Endothelial cell of umbilical vein (primary cell): ENCODE measurements around the gene H2BK1. TPM values are rescaled to one million over a fixed set of nuclear protein-coding genes. Genes with fewer than 3 reads are reported as not detected.

ENCODE experiments used
- BruUV-seq: library from RNA; stranded (reverse); fragments of 400-500 nt; replicated peaks from 2 replicates; lab custom pipeline; 2021; lab: Mats Ljungman, UMichigan
- CTCF ChIA-PET: fragments of 300-600, 350-600 bp; sonication (Branson Sonifier 250); formaldehyde crosslinking; loops from one replicate; lab custom pipeline; 2021; ENCODE audit warnings: antibody characterized with exemption, inconsistent platforms; lab: Charles Lee
- POLR2A ChIA-PET: fragments of 300-600, 350-600 bp; sonication (Branson Sonifier 250); formaldehyde crosslinking; loops from one replicate; lab custom pipeline; 2021; ENCODE audit warnings: antibody characterized with exemption, inconsistent platforms; lab: Charles Lee
- DNase-seq: peaks from one replicate; pipeline ENCODE4 v3.0.0-alpha.2; 2011; ENCODE audit warnings: low read depth, low spot score
- FAIRE-seq: peaks from 2 replicates; lab custom pipeline; 2011; peaks lifted over from hg19 to GRCh38; lab: Jason Lieb, UNC
- H2AFZ ChIP-seq: 2 replicates; pipeline ENCODE4 v1.6.0; 2012; ENCODE audit warnings: low read depth, low read length, control low read depth, inconsistent platforms
- H3K27ac ChIP-seq: 2 replicates; pipeline ENCODE4 v1.5.1; 2011; ENCODE audit warnings: low read depth, mild to moderate bottlenecking, control low read depth, low read length, moderate library complexity; ENCODE audit not compliant: insufficient read depth
- H3K27me3 ChIP-seq, 2 experiments: 2 replicates each; pipeline versions ENCODE4 v1.6.0 to v1.6.1; 2011; ENCODE audit warnings: low read length in 2 of 2, mixed read lengths in 1 of 2; ENCODE audit not compliant: control insufficient read depth in 2 of 2, insufficient read depth in 2 of 2
- H3K36me3 ChIP-seq, 2 experiments: 2 replicates in 1 of 2; 3 replicates in 1 of 2; pipeline ENCODE4 v1.5.1; 2011; ENCODE audit warnings: low read length in 2 of 2, mild to moderate bottlenecking in 1 of 2, moderate library complexity in 1 of 2; ENCODE audit not compliant: control insufficient read depth in 2 of 2, insufficient read depth in 2 of 2; ENCODE audit errors: extremely low read depth in 1 of 2
- H3K4me1 ChIP-seq: 3 replicates; pipeline ENCODE4 v1.5.1; 2011; ENCODE audit warnings: mild to moderate bottlenecking, low read length; ENCODE audit not compliant: control insufficient read depth, insufficient read depth; ENCODE audit errors: extremely low read depth
- H3K4me2 ChIP-seq: 2 replicates; pipeline ENCODE4 v1.6.1; 2011; ENCODE audit warnings: low read length, control low read depth, mixed read lengths; ENCODE audit not compliant: insufficient read depth
- H3K4me3 ChIP-seq, 3 experiments: fragments of 200-600 bp in 1 of 3; sonication (generic), shearing (Covaris generic) in 1 of 3; replicated peaks in 1 of 3; 2 replicates each; pipeline ENCODE4 v1.5.1; 2011 to 2016; ENCODE audit warnings: control low read depth in 3 of 3, low read length in 3 of 3, mild to moderate bottlenecking in 2 of 3, inconsistent platforms in 1 of 3, low read depth in 1 of 3, moderate library complexity in 1 of 3; ENCODE audit not compliant: insufficient read depth in 1 of 3
- H3K79me2 ChIP-seq: 2 replicates; pipeline ENCODE4 v1.6.0; 2012; ENCODE audit warnings: low read length, inconsistent platforms; ENCODE audit not compliant: control insufficient read depth, insufficient read depth
- H3K9ac ChIP-seq: replicated peaks from 2 replicates; pipeline ENCODE3; 2011; ENCODE audit warnings: low read length, control low read depth; ENCODE audit not compliant: insufficient read depth; ENCODE audit errors: extremely low read depth
- H3K9me1 ChIP-seq: replicated peaks from 3 replicates; pipeline ENCODE4 v1.6.0; 2011; ENCODE audit warnings: mild to moderate bottlenecking, low read length; ENCODE audit not compliant: control insufficient read depth, insufficient read depth; ENCODE audit errors: extremely low read depth
- H3K9me3 ChIP-seq: replicated peaks from 2 replicates; pipeline ENCODE4 v1.5.1; 2012; ENCODE audit warnings: low read length, inconsistent platforms; ENCODE audit not compliant: control insufficient read depth, insufficient read depth
- H4K20me1 ChIP-seq: replicated peaks from 2 replicates; pipeline ENCODE3; 2011; ENCODE audit warnings: mild to moderate bottlenecking, low read length; ENCODE audit not compliant: control insufficient read depth, insufficient read depth; ENCODE audit errors: extremely low read depth
- FOS ChIP-seq: IDR thresholded peaks from 2 replicates; pipeline ENCODE4 v1.6.1; 2011; ENCODE audit warnings: mild to moderate bottlenecking, low read length, moderate library complexity, borderline replicate concordance; ENCODE audit not compliant: insufficient read depth
- JUN ChIP-seq: IDR thresholded peaks from 2 replicates; pipeline ENCODE4 v1.6.1; 2011; ENCODE audit warnings: borderline replicate concordance, low read depth; ENCODE audit not compliant: insufficient read length, insufficient read depth
- MYC ChIP-seq: IDR thresholded peaks from one replicate; pipeline ENCODE4 v1.6.1; 2011; ENCODE audit warnings: mild to moderate bottlenecking, low read depth, low read length
- POLR2AphosphoS5 ChIP-seq: IDR thresholded peaks from 2 replicates; pipeline ENCODE4 v1.6.1; 2012; ENCODE audit warnings: low read depth, mild to moderate bottlenecking, control low read depth, low read length, moderate library complexity; ENCODE audit not compliant: insufficient read depth
- dilution Hi-C: fragments of 300-500 bp; cut with MboI; formaldehyde crosslinking; loops from one replicate; pipeline ENCODE4 v1.15.0; 2019; ENCODE audit warnings: low sequenced_read_pairs; ENCODE audit not compliant: extremely low pct_ligation_motif_present
- intact Hi-C: fragments of 100-400 bp; cut with micrococcal nuclease; formaldehyde crosslinking; loops from one replicate; pipeline ENCODE4 v1.10.0; 2022
- polyA plus RNA-seq, 4 experiments: library from polyadenylated mRNA; depleted of rRNA in 3 of 4; stranded (reverse) in 3 of 4; unstranded in 1 of 4; fragments of >200 nt; gene quantifications; 2 replicates each; pipeline versions ENCODE4 v1.2.1 to v1.2.3, GENCODE V29; 2011 to 2012; ENCODE audit warnings: missing spikeins in 1 of 4
- total RNA-seq: library from RNA; stranded (reverse); gene quantifications from 2 replicates; pipeline ENCODE4 v1.2.3, GENCODE V29; 2021
- TF ChIP-seq, protein P1 (sequence below): IDR thresholded peaks from 2 replicates; pipeline ENCODE4 v1.6.1; 2011; ENCODE audit not compliant: insufficient read depth, insufficient read length
- TF ChIP-seq, protein P2 (sequence below), 2 donors: IDR thresholded peaks; 1 replicate in 1 of 2; 2 replicates in 1 of 2; pipeline ENCODE4 v1.5.1; 2011; ENCODE audit warnings: low read length in 2 of 2, mild to moderate bottlenecking in 2 of 2, moderate library complexity in 2 of 2, control low read depth in 1 of 2, inconsistent platforms in 1 of 2, low read depth in 1 of 2; ENCODE audit not compliant: insufficient read depth in 1 of 2; ENCODE audit errors: extremely low read depth in 1 of 2

Gene H2BK1
- total and polyA plus RNA-seq, 2 donors (not counting 3 experiments of a cell fraction or from before 2014, with no cell fraction given), result not detected

- no peak overlapping the region for H2AFZ ChIP-seq
- no peak overlapping the region for H3K4me3 ChIP-seq
- H3K27ac ChIP-seq, result no peak overlapping the region
- peaks cover 14 to 20% of the 10 kb centered on the region in 2 experiments for H3K27me3 ChIP-seq
- no peaks in the 10 kb centered on the region for H3K9me1 ChIP-seq
- H3K4me1 ChIP-seq, result no peaks in the 10 kb centered on the region
- FAIRE-seq, result no peak
- H4K20me1 ChIP-seq, result no peaks in the 10 kb centered on the region
- H3K9ac ChIP-seq, result no peak overlapping the region
- dilution Hi-C loops (no loop called here), intact Hi-C loops (no loop called here)
- H3K4me2 ChIP-seq, result no peak overlapping the region
- H3K9me3 ChIP-seq, result no peaks in the 10 kb centered on the region
- ChIA-PET CTCF (interaction anchor here (1.0 kb wide), 1 partner anchor 45 kb away, joined by 3 read pairs; no protein-coding TSS in a partner anchor), POLR2A (no interaction called here)
- no peaks in the 10 kb centered on the region for H3K36me3 ChIP-seq
- DNase-seq, result no peak
- H3K79me2 ChIP-seq, result no peaks in the 10 kb centered on the region
- TF ChIP-seq, protein P1, sequence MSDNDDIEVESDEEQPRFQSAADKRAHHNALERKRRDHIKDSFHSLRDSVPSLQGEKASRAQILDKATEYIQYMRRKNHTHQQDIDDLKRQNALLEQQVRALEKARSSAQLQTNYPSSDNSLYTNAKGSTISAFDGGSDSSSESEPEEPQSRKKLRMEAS, result no peak
- TF ChIP-seq JUN (no peak), MYC (no peak), FOS (no peak), POLR2AphosphoS5 (no peak)
- TF ChIP-seq, protein P2, sequence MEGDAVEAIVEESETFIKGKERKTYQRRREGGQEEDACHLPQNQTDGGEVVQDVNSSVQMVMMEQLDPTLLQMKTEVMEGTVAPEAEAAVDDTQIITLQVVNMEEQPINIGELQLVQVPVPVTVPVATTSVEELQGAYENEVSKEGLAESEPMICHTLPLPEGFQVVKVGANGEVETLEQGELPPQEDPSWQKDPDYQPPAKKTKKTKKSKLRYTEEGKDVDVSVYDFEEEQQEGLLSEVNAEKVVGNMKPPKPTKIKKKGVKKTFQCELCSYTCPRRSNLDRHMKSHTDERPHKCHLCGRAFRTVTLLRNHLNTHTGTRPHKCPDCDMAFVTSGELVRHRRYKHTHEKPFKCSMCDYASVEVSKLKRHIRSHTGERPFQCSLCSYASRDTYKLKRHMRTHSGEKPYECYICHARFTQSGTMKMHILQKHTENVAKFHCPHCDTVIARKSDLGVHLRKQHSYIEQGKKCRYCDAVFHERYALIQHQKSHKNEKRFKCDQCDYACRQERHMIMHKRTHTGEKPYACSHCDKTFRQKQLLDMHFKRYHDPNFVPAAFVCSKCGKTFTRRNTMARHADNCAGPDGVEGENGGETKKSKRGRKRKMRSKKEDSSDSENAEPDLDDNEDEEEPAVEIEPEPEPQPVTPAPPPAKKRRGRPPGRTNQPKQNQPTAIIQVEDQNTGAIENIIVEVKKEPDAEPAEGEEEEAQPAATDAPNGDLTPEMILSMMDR (IDR thresholded peaks at IDR 0.05; ENCODE audit: extremely low read depth in 1 of 2, insufficient read depth in 1 of 2, low read depth in 1 of 2, low read length in 2 of 2), result no peak
- no TSS peak for BruUV-seq
Measured at GRCh38 chr7:151198945-151199848, 11.1 kb downstream of the H2BK1 start.
